ENCODE results near the gene RFPL1.
"Not testable (repeated sequence)": the region's sequence is repeated elsewhere in the genome, so short reads cannot be mapped to it uniquely, and the experiment has no call there.

RFPL1 gene

DNA sequence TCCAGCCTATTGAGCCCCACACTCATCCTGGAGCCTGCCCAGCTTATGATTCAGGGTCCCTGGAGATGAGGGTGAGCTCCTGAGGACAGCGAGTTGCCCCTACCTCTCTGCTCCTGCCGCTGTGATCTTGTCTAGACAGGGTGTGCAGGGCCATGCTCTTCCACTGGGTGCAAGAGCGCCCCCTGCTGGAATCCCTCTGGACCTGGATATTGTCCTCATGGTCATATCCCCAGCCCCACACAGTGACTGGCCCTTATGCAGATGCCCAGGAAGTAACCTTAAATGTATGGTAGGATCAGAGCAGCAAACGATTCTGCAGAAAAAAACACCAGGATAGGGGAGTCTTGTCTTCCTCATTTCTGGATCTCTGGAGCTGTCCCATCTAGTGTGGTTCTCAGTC, 25.6 kb upstream of the RFPL1 start:
- H3K36me3 ChIP-seq (ENCODE audit: control insufficient read depth, low read length); H3K79me2 ChIP-seq (ENCODE audit: control insufficient read depth, low read length); H3K4me3 ChIP-seq (ENCODE audit: low read length); H3F3A ChIP-seq (ENCODE audit: control insufficient read depth, insufficient read depth); H4K20me1 ChIP-seq (ENCODE audit: control insufficient read depth, insufficient read depth, low read depth, low read length); H3K9me3 ChIP-seq (ENCODE audit: control insufficient read depth, insufficient read depth, low read length); H3K4me2 ChIP-seq (ENCODE audit: low read length); H3K9me2 ChIP-seq (replicated peaks; ENCODE audit: control insufficient read depth, low read length); H3K27ac ChIP-seq (ENCODE audit: low read depth, low read length): not testable (repeated sequence)
- Histone ChIP-seq H3K4me1 (ENCODE audit: control insufficient read depth, low read length) (peaks cover 25% of the 10 kb centered on the region), H3K27me3 (ENCODE audit: control insufficient read depth, low read length) (peaks cover 39% of the 10 kb centered on the region)
- TF ChIP-seq, protein P1, sequence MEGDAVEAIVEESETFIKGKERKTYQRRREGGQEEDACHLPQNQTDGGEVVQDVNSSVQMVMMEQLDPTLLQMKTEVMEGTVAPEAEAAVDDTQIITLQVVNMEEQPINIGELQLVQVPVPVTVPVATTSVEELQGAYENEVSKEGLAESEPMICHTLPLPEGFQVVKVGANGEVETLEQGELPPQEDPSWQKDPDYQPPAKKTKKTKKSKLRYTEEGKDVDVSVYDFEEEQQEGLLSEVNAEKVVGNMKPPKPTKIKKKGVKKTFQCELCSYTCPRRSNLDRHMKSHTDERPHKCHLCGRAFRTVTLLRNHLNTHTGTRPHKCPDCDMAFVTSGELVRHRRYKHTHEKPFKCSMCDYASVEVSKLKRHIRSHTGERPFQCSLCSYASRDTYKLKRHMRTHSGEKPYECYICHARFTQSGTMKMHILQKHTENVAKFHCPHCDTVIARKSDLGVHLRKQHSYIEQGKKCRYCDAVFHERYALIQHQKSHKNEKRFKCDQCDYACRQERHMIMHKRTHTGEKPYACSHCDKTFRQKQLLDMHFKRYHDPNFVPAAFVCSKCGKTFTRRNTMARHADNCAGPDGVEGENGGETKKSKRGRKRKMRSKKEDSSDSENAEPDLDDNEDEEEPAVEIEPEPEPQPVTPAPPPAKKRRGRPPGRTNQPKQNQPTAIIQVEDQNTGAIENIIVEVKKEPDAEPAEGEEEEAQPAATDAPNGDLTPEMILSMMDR (IDR thresholded peaks at IDR 0.05; ENCODE audit: low read depth, low read length, poor library complexity, severe bottlenecking), result peak; percentile 68

- peaks cover 20% of the 10 kb centered on the region for H3K4me1 ChIP-seq (ENCODE audit: control insufficient read depth, low read length)
- not testable (repeated sequence) for H3K9me2 ChIP-seq (replicated peaks; ENCODE audit: control insufficient read depth, low read length); H3K4me2 ChIP-seq (ENCODE audit: low read length); H3K36me3 ChIP-seq (ENCODE audit: control insufficient read depth, low read length); H4K20me1 ChIP-seq (ENCODE audit: control insufficient read depth, insufficient read depth, low read depth, low read length); H3K79me2 ChIP-seq (ENCODE audit: control insufficient read depth, low read length); H3F3A ChIP-seq (ENCODE audit: control insufficient read depth, insufficient read depth); H3K4me3 ChIP-seq (ENCODE audit: low read length); H3K27ac ChIP-seq (ENCODE audit: low read depth, low read length); H3K9me3 ChIP-seq (ENCODE audit: control insufficient read depth, insufficient read depth, low read length)
- peaks cover 35% of the 10 kb centered on the region for H3K27me3 ChIP-seq (ENCODE audit: control insufficient read depth, low read length)
These were observed 23.3 kb upstream of the RFPL1 start for GRCh38 chr22:29414951-29415591.

DNA sequence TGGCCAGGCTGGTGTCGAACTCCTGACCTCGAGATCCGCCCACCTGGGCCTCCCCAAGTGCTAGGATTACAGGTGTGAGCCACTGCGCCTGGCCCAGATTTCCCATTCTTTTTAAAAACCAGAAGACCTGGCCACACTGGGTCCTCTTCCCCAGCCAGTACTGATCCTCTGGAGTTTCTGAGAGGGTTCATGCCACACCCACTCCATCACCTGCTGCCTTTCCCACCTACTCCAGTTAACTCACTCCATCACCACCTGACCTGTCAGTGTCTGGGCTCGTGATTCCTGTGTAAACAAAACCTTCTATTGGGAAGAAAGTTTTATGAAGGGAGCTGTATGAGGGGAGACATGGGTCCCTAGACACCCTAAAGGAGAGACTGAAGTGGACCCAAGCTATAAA, 19.7 kb upstream of the RFPL1 start:
- H3K36me3 ChIP-seq (ENCODE audit: control insufficient read depth, low read length); H3K9me2 ChIP-seq (replicated peaks; ENCODE audit: control insufficient read depth, low read length); H3K27ac ChIP-seq (ENCODE audit: low read depth, low read length); H3F3A ChIP-seq (ENCODE audit: control insufficient read depth, insufficient read depth); H3K9me3 ChIP-seq (ENCODE audit: control insufficient read depth, insufficient read depth, low read length); H4K20me1 ChIP-seq (ENCODE audit: control insufficient read depth, insufficient read depth, low read depth, low read length); H3K4me2 ChIP-seq (ENCODE audit: low read length); H3K79me2 ChIP-seq (ENCODE audit: control insufficient read depth, low read length); H3K4me3 ChIP-seq (ENCODE audit: low read length): not testable (repeated sequence)
- Histone ChIP-seq H3K27me3 (ENCODE audit: control insufficient read depth, low read length) (peaks cover 33% of the 10 kb centered on the region), H3K4me1 (ENCODE audit: control insufficient read depth, low read length) (peaks cover 15% of the 10 kb centered on the region)

DNA sequence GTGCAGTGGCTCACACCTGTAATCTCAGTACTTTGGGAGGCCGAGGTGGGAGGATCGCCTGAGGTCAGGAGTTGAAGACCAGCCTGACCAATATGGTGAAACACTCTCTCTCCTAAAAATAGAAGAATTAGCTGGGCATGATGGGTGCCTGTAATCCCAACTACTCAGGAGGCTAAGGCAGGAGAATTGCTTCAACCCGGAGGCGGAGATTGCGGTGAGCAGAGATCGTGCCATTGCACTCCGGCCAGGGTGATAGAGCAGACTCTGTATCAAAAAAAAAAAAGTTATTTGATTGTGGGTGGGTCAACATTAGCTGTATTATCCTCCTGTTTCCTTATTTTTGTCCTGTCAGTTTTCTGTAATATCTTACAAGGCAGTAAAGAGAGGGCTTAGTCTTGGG, 11.9 kb upstream of the RFPL1 start:
- Histone ChIP-seq H3K27ac (ENCODE audit: low read depth, low read length) (no peak overlapping the region), H3K36me3 (ENCODE audit: control insufficient read depth, low read length) (no peaks in the 10 kb centered on the region), H3K4me2 (ENCODE audit: low read length) (no peak overlapping the region), H3K9me2 (replicated peaks; ENCODE audit: control insufficient read depth, low read length) (no peaks in the 10 kb centered on the region), H3F3A (ENCODE audit: control insufficient read depth, insufficient read depth) (no peaks in the 10 kb centered on the region), H3K27me3 (ENCODE audit: control insufficient read depth, low read length) (peaks cover 41% of the 10 kb centered on the region), H4K20me1 (ENCODE audit: control insufficient read depth, insufficient read depth, low read depth, low read length) (no peaks in the 10 kb centered on the region), H3K79me2 (ENCODE audit: control insufficient read depth, low read length) (no peaks in the 10 kb centered on the region), H3K4me3 (ENCODE audit: low read length) (no peak overlapping the region), H3K9me3 (ENCODE audit: control insufficient read depth, insufficient read depth, low read length) (no peaks in the 10 kb centered on the region), H3K4me1 (ENCODE audit: control insufficient read depth, low read length) (no peaks in the 10 kb centered on the region)
- TF ChIP-seq, protein P1 (IDR thresholded peaks at IDR 0.05; ENCODE audit: low read depth, low read length, poor library complexity, severe bottlenecking), result no peak
- TF ChIP-seq EZH2phosphoT487 (IDR thresholded peaks at IDR 0.05; ENCODE audit: borderline replicate concordance, low read length), result no peak
